ENCODE measurements around the gene CDH22. TPM values are rescaled to one million over a fixed set of nuclear protein-coding genes. Genes with fewer than 3 reads are reported as not detected.

Gene CDH22
- total and polyA plus RNA-seq, 10 donors = not detected

- H3K27ac ChIP-seq = no peak overlapping the region
- intact Hi-C loops (cut with DNase I; ENCODE audit: low total_unique reads) = no loop called here
- no peaks in the 10 kb centered on the region for H3K36me3 ChIP-seq
- no peak for DNase-seq
- peaks cover 0 to 83% (median 13%) of the 10 kb centered on the region in 7 donors for H3K27me3 ChIP-seq (replicated peaks in 1 of 7)
- TF ChIP-seq, protein P1, sequence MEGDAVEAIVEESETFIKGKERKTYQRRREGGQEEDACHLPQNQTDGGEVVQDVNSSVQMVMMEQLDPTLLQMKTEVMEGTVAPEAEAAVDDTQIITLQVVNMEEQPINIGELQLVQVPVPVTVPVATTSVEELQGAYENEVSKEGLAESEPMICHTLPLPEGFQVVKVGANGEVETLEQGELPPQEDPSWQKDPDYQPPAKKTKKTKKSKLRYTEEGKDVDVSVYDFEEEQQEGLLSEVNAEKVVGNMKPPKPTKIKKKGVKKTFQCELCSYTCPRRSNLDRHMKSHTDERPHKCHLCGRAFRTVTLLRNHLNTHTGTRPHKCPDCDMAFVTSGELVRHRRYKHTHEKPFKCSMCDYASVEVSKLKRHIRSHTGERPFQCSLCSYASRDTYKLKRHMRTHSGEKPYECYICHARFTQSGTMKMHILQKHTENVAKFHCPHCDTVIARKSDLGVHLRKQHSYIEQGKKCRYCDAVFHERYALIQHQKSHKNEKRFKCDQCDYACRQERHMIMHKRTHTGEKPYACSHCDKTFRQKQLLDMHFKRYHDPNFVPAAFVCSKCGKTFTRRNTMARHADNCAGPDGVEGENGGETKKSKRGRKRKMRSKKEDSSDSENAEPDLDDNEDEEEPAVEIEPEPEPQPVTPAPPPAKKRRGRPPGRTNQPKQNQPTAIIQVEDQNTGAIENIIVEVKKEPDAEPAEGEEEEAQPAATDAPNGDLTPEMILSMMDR (IDR thresholded peaks at IDR 0.05 in 8 of 11, conservative IDR thresholded peaks at IDR 0.05 in 3 of 11) = no peak
- no peak for TF ChIP-seq POLR2A (IDR thresholded peaks at IDR 0.05)
- no peak overlapping the region for H3K4me3 ChIP-seq
- no peaks in the 10 kb centered on the region for H3K9me3 ChIP-seq
- 71 to 73% (median 72%) methylated on average over 8 of the region's 8 CpGs for WGBS, 5 donors
- H3K4me1 ChIP-seq = peaks cover 0 to 3% (median 1%) of the 10 kb centered on the region in 6 donors
Measured at GRCh38 chr20:46179862-46180261, 128.4 kb downstream of the CDH22 start.

- H3K27me3 ChIP-seq (replicated peaks in 1 of 7) = peaks cover 3 to 92% (median 23%) of the 10 kb centered on the region in 7 donors
- H3K27ac ChIP-seq = no peak overlapping the region
- DNase-seq = no peak
- H3K36me3 ChIP-seq = no peaks in the 10 kb centered on the region
- H3K9me3 ChIP-seq = no peaks in the 10 kb centered on the region
- intact Hi-C loops (cut with DNase I; ENCODE audit: low total_unique reads) = no loop called here
- TF ChIP-seq POLR2A (IDR thresholded peaks at IDR 0.05) (no peak), POLR2AphosphoS5 (IDR thresholded peaks at IDR 0.05) (no peak)
- TF ChIP-seq, protein P1 (IDR thresholded peaks at IDR 0.05 in 8 of 11, conservative IDR thresholded peaks at IDR 0.05 in 3 of 11) = no peak
- H3K4me3 ChIP-seq = no peak overlapping the region
- peaks cover 0 to 10% (median 6%) of the 10 kb centered on the region in 6 donors for H3K4me1 ChIP-seq
- 68 to 87% (median 79%) methylated on average over 8 of the region's 8 CpGs for whole genome bisulfite sequencing, 5 donors
Measured at GRCh38 chr20:46178891-46179290, 129.4 kb downstream of the CDH22 start.

DNA sequence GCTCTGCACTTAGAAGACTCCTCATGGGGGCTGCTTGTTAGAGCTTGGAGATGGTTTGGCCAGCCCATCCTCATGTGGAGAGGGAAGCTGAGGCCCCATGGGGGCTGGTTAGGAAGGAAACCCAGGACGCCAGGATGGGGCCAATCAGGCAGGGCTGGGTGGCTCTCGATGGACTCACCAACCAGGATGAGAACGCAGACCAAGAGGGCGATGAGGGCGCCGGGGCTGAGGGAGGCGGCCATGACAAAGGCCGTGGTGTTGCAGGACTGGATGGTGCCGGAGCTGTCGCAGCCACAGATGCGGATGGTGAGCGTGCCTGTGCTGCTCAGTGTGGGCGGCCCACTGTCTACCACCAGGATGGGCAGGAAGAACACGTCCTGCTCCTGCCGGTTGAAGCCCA, 130.5 kb downstream of the CDH22 start:
- TF ChIP-seq POLR2A (IDR thresholded peaks at IDR 0.05) (no peak), POLR2AphosphoS5 (IDR thresholded peaks at IDR 0.05) (no peak)
- TF ChIP-seq, protein P1 (IDR thresholded peaks at IDR 0.05 in 8 of 11, conservative IDR thresholded peaks at IDR 0.05 in 3 of 11) = no peak
- no peak for DNase-seq
- 82 to 87% (median 84%) methylated on average over 11 to 15 of the region's 15 CpGs for WGBS, 5 donors
- no peaks in the 10 kb centered on the region for H3K36me3 ChIP-seq
- intact Hi-C loops (cut with DNase I; ENCODE audit: low total_unique reads) = no loop called here
- H3K9me3 ChIP-seq = no peaks in the 10 kb centered on the region
- peaks cover 0 to 10% (median 6%) of the 10 kb centered on the region in 6 donors for H3K4me1 ChIP-seq
- peaks cover 5 to 94% (median 34%) of the 10 kb centered on the region in 7 donors for H3K27me3 ChIP-seq (replicated peaks in 1 of 7)
- H3K27ac ChIP-seq = no peak overlapping the region
- no peak overlapping the region for H3K4me3 ChIP-seq

DNA sequence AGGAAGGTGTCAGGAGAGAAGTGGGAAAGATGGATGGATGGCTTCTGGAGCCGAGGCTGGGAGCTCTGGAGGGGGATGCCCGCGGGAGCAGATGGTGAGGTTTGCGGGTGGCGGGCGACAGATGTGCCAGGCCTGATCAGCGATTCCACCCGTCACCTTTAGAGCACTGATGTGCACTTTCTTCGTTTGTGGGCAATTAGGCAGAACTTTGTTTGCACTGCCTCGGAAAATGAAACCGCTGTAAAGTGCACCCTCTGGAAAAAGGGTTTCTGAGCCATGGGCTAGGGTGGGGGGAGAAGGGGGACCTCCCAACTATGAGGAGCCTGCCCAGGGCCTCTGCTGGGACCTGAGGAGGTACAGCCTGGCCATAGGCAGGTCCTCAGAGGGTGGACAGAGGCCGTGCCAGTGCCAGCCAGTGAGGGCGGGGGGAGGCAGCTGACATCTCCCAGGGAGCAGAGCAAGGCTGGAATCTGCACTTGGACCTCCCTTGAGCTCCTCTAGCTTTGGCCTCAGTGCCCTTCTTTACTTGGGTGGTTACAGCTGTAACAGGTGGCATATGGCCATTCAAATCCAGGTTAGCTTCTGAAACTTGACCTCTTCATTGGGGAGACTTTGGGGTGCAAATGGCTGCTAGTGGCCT, 131.4 kb downstream of the CDH22 start:
- Histone ChIP-seq H3K27me3 (replicated peaks in 1 of 7) (peaks cover 5 to 94% (median 34%) of the 10 kb centered on the region in 7 donors), H3K27ac (no peak overlapping the region), H3K9me3 (no peaks in the 10 kb centered on the region), H3K4me1 (peaks cover 0 to 10% (median 6%) of the 10 kb centered on the region in 6 donors), H3K4me3 (no peak overlapping the region), H3K36me3 (no peaks in the 10 kb centered on the region)
- no peak for TF ChIP-seq POLR2A (IDR thresholded peaks at IDR 0.05)
- TF ChIP-seq POLR2AphosphoS5 (IDR thresholded peaks at IDR 0.05) = no peak
- TF ChIP-seq, protein P1 (IDR thresholded peaks at IDR 0.05 in 8 of 11, conservative IDR thresholded peaks at IDR 0.05 in 3 of 11) = no peak
- DNase-seq = no peak
- intact Hi-C loops (cut with DNase I; ENCODE audit: low total_unique reads) = no loop called here
- 73 to 85% (median 81%) methylated on average over 13 of the region's 13 CpGs for WGBS, 5 donors

Data from spleen (tissue), 11 donors.